IPS-20b (cell line): Measurements from ENCODE around the gene RHD.
"Not testable (repeated sequence)": the region's sequence is repeated elsewhere in the genome, so short reads cannot be mapped to it uniquely, and the experiment has no call there.

Source experiments
- H3K27ac ChIP-seq: one replicate; pipeline ENCODE4 v1.5.1; 2013; ENCODE audit warnings: low read length
- H3K27me3 ChIP-seq: 2 replicates; pipeline ENCODE4 v1.6.1; 2013; ENCODE audit warnings: mild to moderate bottlenecking, low read length, inconsistent platforms; ENCODE audit not compliant: insufficient read depth
- H3K36me3 ChIP-seq: 2 replicates; pipeline ENCODE4 v1.6.1; 2013; ENCODE audit warnings: low read depth, mild to moderate bottlenecking, inconsistent platforms, low read length, moderate library complexity; ENCODE audit not compliant: insufficient read depth
- H3K4me1 ChIP-seq: 2 replicates; pipeline ENCODE4 v1.6.1; 2013; ENCODE audit warnings: mild to moderate bottlenecking, control low read depth, inconsistent platforms, low read length, moderate library complexity; ENCODE audit not compliant: insufficient read depth
- H3K4me3 ChIP-seq: 2 replicates; pipeline ENCODE4 v1.5.1; 2013; ENCODE audit warnings: mild to moderate bottlenecking, low read length, inconsistent platforms
- H3K9ac ChIP-seq: 2 replicates; pipeline ENCODE4 v1.6.1; 2013; ENCODE audit warnings: low read depth, mild to moderate bottlenecking, inconsistent platforms, low read length, moderate library complexity
- H3K9me3 ChIP-seq: 2 replicates; pipeline ENCODE4 v1.6.1; 2013; ENCODE audit warnings: mild to moderate bottlenecking, low read depth, low read length, inconsistent platforms; ENCODE audit not compliant: insufficient read depth

Gene RHD

GRCh38 chr1:25371757-25372156 is 99.4 kb downstream of the RHD start:
- H3K27ac ChIP-seq, H3K4me3 ChIP-seq: not testable (repeated sequence)

GRCh38 chr1:25378367-25378766 is 106.1 kb downstream of the RHD start:
- not testable (repeated sequence) for H3K4me1 ChIP-seq, H3K27ac ChIP-seq, H3K9me3 ChIP-seq, H3K27me3 ChIP-seq, H3K36me3 ChIP-seq, H3K9ac ChIP-seq, H3K4me3 ChIP-seq

More at GRCh38 chr1:25371757-25372156, 99.4 kb downstream of the RHD start:
- not testable (repeated sequence) for H3K27me3 ChIP-seq, H3K36me3 ChIP-seq, H3K4me1 ChIP-seq, H3K9ac ChIP-seq, H3K9me3 ChIP-seq
